HepG2 (cell line): ENCODE data around the gene ACBD5. TPM values are rescaled to one million over a fixed set of nuclear protein-coding genes. Genes with fewer than 3 reads are reported as not detected.

Experiments
- CREM ChIP-seq, 2 experiments: sonication (generic) in 1 of 2; formaldehyde crosslinking in 1 of 2; IDR thresholded peaks; 2 replicates each; pipeline versions ENCODE4 v1.4.0 to v1.6.1; 2016 to 2020; ENCODE audit warnings: antibody characterized with exemption in 1 of 2, mild to moderate bottlenecking in 1 of 2, missing genetic modification reagents in 1 of 2
- DPF2 ChIP-seq: sonication (generic); formaldehyde crosslinking; IDR thresholded peaks from 2 replicates; pipeline ENCODE4 v1.4.0; 2020; ENCODE audit warnings: mild to moderate bottlenecking, low read depth, missing genetic modification reagents, borderline replicate concordance
- EEA1 ChIP-seq: sonication (generic); formaldehyde crosslinking; IDR thresholded peaks from 2 replicates; pipeline ENCODE4 v1.5.1; 2020; ENCODE audit warnings: mild to moderate bottlenecking, missing genetic modification reagents, borderline replicate concordance
- ETV5 ChIP-seq: IDR thresholded peaks from 2 replicates; pipeline ENCODE4 v1.6.1; 2018; ENCODE audit warnings: missing biosample characterization, missing genetic modification reagents, inconsistent platforms, borderline replicate concordance
- GATAD2A ChIP-seq: IDR thresholded peaks from 2 replicates; pipeline ENCODE4 v1.6.1; 2016
- HCFC1 ChIP-seq: fragments of 150-350 bp; IDR thresholded peaks from 2 replicates; pipeline ENCODE4 v1.6.1; 2014; ENCODE audit warnings: low read depth, low read length
- HOXA7 ChIP-seq: sonication (generic); formaldehyde crosslinking; IDR thresholded peaks from 2 replicates; pipeline ENCODE4 v1.8.1; 2022; ENCODE audit warnings: mild to moderate bottlenecking, missing genetic modification reagents, moderate library complexity
- MBD4 ChIP-seq: IDR thresholded peaks from 2 replicates; pipeline ENCODE4 v1.6.1; 2012; ENCODE audit warnings: low read length, inconsistent platforms, borderline replicate concordance
- MXD4 ChIP-seq: IDR thresholded peaks from 2 replicates; pipeline ENCODE4 v1.6.1; 2016; ENCODE audit warnings: mild to moderate bottlenecking, missing biosample characterization, missing genetic modification reagents
- NAIF1 ChIP-seq: sonication (generic); formaldehyde crosslinking; IDR thresholded peaks from 2 replicates; pipeline ENCODE4 v1.5.0; 2020; ENCODE audit warnings: mild to moderate bottlenecking, missing genetic modification reagents, borderline replicate concordance
- POLR2A ChIP-seq, 2 experiments: IDR thresholded peaks; 2 replicates each; pipeline ENCODE4 v1.6.1; 2011; ENCODE audit warnings: low read depth in 2 of 2, low read length in 2 of 2, mild to moderate bottlenecking in 1 of 2, moderate library complexity in 1 of 2; ENCODE audit not compliant: insufficient read depth in 1 of 2
- RNF2 ChIP-seq: fragments of 450-650 bp; conservative IDR thresholded peaks from 2 replicates; pipeline ENCODE4 v1.6.1; 2016; ENCODE audit warnings: low read depth
- SMAD1 ChIP-seq: sonication (generic); formaldehyde crosslinking; IDR thresholded peaks from 2 replicates; pipeline ENCODE4 v1.4.0; 2020; ENCODE audit warnings: missing genetic modification reagents, low read depth, mild to moderate bottlenecking, borderline replicate concordance
- ZNF552 ChIP-seq: sonication (generic); formaldehyde crosslinking; IDR thresholded peaks from 2 replicates; pipeline ENCODE4 v1.9.0; 2022; ENCODE audit warnings: missing genetic modification reagents, mild to moderate bottlenecking, borderline replicate concordance
- ZNF572 ChIP-seq: sonication (generic); formaldehyde crosslinking; IDR thresholded peaks from 2 replicates; pipeline ENCODE4 v1.5.1; 2020; ENCODE audit warnings: mild to moderate bottlenecking, missing genetic modification reagents
- ZNF766 ChIP-seq: sonication (generic); formaldehyde crosslinking; IDR thresholded peaks from 2 replicates; pipeline ENCODE4 v1.5.0; 2020; ENCODE audit warnings: missing genetic modification reagents, borderline replicate concordance
- ZNF768 ChIP-seq: sonication (generic); formaldehyde crosslinking; IDR thresholded peaks from 2 replicates; pipeline ENCODE4 v1.4.0; 2020; ENCODE audit warnings: missing genetic modification reagents
- ZNF883 ChIP-seq: sonication (generic); formaldehyde crosslinking; IDR thresholded peaks from 2 replicates; pipeline ENCODE4 v1.5.1; 2020; ENCODE audit warnings: mild to moderate bottlenecking, missing genetic modification reagents; ENCODE audit errors: not compliant biosample characterization
- polyA plus RNA-seq, 8 experiments: library from polyadenylated mRNA; depleted of rRNA in 3 of 8; stranded (reverse) in 7 of 8; unstranded in 1 of 8; fragments of >200 nt; fragmentation: Illumina TruSeq in 4 of 8; extraction: Trizol in 4 of 8; gene quantifications; 2 replicates each; pipeline versions ENCODE4 v1.2.1 to v1.2.3, GENCODE V29; 2011 to 2016; ENCODE audit warnings: low read depth in 4 of 8, missing spikeins in 1 of 8, mixed read lengths in 1 of 8; ENCODE audit not compliant: insufficient read depth in 1 of 8
- total RNA-seq, 5 experiments: library from RNA; depleted of rRNA; stranded (reverse); fragments of >200 nt; fragmentation: Illumina TruSeq; extraction: Trizol; gene quantifications; 2 replicates each; pipeline ENCODE4 v1.2.3, GENCODE V29; 2016; ENCODE audit warnings: low read depth in 1 of 5
- TF ChIP-seq, protein P1 (sequence below): sonication (generic); formaldehyde crosslinking; IDR thresholded peaks from 2 replicates; pipeline ENCODE4 v1.5.0; 2020; ENCODE audit warnings: mild to moderate bottlenecking, missing genetic modification reagents, borderline replicate concordance
- TF ChIP-seq, protein P2 (sequence below): sonication (generic); formaldehyde crosslinking; IDR thresholded peaks from 2 replicates; pipeline ENCODE4 v1.8.1; 2023; ENCODE audit warnings: mild to moderate bottlenecking, missing genetic modification reagents
- TF ChIP-seq, protein P3 (sequence below): sonication (generic); formaldehyde crosslinking; IDR thresholded peaks from 2 replicates; pipeline ENCODE4 v1.9.0; 2022; ENCODE audit warnings: low read depth, missing genetic modification reagents

The ACBD5 gene
- total and polyA plus RNA-seq, 2 of the 13 experiments (the other 11 are each of a cell fraction or from before 2014, with no cell fraction given) = 10.3 to 14.8 TPM

- no peak for TF ChIP-seq NAIF1 (CRISPR knock-in tag)
- TF ChIP-seq DPF2 = no peak
- peak; percentile 37; the same call in 1 of the 2 replicates for TF ChIP-seq ETV5 (CRISPR knock-in tag)
- TF ChIP-seq EEA1 = no peak
- no peak for TF ChIP-seq GATAD2A (CRISPR knock-in tag)
- no peak for TF ChIP-seq RNF2
- TF ChIP-seq, protein P1, sequence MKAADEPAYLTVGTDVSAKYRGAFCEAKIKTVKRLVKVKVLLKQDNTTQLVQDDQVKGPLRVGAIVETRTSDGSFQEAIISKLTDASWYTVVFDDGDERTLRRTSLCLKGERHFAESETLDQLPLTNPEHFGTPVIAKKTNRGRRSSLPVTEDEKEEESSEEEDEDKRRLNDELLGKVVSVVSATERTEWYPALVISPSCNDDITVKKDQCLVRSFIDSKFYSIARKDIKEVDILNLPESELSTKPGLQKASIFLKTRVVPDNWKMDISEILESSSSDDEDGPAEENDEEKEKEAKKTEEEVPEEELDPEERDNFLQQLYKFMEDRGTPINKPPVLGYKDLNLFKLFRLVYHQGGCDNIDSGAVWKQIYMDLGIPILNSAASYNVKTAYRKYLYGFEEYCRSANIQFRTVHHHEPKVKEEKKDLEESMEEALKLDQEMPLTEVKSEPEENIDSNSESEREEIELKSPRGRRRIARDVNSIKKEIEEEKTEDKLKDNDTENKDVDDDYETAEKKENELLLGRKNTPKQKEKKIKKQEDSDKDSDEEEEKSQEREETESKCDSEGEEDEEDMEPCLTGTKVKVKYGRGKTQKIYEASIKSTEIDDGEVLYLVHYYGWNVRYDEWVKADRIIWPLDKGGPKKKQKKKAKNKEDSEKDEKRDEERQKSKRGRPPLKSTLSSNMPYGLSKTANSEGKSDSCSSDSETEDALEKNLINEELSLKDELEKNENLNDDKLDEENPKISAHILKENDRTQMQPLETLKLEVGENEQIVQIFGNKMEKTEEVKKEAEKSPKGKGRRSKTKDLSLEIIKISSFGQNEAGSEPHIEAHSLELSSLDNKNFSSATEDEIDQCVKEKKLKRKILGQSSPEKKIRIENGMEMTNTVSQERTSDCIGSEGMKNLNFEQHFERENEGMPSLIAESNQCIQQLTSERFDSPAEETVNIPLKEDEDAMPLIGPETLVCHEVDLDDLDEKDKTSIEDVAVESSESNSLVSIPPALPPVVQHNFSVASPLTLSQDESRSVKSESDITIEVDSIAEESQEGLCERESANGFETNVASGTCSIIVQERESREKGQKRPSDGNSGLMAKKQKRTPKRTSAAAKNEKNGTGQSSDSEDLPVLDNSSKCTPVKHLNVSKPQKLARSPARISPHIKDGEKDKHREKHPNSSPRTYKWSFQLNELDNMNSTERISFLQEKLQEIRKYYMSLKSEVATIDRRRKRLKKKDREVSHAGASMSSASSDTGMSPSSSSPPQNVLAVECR = peak; percentile 83
- TF ChIP-seq ZNF552 (CRISPR knock-in tag) = no peak
- TF ChIP-seq ZNF766 (CRISPR knock-in tag) = peak; percentile 18; the same call in 1 of the 2 replicates
- TF ChIP-seq ZNF883 (CRISPR knock-in tag) = peak; percentile 52
- TF ChIP-seq ZNF768 = peak; percentile 27; the same call in 1 of the 2 replicates
- TF ChIP-seq, protein P2, sequence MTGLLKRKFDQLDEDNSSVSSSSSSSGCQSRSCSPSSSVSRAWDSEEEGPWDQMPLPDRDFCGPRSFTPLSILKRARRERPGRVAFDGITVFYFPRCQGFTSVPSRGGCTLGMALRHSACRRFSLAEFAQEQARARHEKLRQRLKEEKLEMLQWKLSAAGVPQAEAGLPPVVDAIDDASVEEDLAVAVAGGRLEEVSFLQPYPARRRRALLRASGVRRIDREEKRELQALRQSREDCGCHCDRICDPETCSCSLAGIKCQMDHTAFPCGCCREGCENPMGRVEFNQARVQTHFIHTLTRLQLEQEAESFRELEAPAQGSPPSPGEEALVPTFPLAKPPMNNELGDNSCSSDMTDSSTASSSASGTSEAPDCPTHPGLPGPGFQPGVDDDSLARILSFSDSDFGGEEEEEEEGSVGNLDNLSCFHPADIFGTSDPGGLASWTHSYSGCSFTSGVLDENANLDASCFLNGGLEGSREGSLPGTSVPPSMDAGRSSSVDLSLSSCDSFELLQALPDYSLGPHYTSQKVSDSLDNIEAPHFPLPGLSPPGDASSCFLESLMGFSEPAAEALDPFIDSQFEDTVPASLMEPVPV (CRISPR knock-in tag) = peak; percentile 80; the same call in 1 of the 2 replicates
- TF ChIP-seq POLR2A (IDR thresholded peaks at IDR 0.05; ENCODE audit: insufficient read depth in 1 of 2, low read depth in 2 of 2, low read length in 2 of 2) = peak; percentile 52 to 75; a peak in 3 of 4 replicates
- TF ChIP-seq ZNF572 (CRISPR knock-in tag) = 0 out of 2 replicates have a peak, but pooled peaks have one; percentile 58
- TF ChIP-seq SMAD1 (CRISPR knock-in tag) = no peak
- TF ChIP-seq, protein P3, sequence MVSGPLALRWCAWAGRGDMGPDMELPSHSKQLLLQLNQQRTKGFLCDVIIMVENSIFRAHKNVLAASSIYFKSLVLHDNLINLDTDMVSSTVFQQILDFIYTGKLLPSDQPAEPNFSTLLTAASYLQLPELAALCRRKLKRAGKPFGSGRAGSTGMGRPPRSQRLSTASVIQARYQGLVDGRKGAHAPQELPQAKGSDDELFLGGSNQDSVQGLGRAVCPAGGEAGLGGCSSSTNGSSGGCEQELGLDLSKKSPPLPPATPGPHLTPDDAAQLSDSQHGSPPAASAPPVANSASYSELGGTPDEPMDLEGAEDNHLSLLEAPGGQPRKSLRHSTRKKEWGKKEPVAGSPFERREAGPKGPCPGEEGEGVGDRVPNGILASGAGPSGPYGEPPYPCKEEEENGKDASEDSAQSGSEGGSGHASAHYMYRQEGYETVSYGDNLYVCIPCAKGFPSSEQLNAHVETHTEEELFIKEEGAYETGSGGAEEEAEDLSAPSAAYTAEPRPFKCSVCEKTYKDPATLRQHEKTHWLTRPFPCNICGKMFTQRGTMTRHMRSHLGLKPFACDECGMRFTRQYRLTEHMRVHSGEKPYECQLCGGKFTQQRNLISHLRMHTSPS (CRISPR knock-in tag) = peak; percentile 51; the same call in 1 of the 2 replicates
- TF ChIP-seq CREM (IDR thresholded peaks at IDR 0.05) = 0 out of 2 replicates have a peak, but pooled peaks have one; percentile 21
- TF ChIP-seq CREM (CRISPR knock-in tag; IDR thresholded peaks at IDR 0.05) = no peak
- no peak for TF ChIP-seq HOXA7 (CRISPR knock-in tag)
- no peak for TF ChIP-seq HCFC1
- TF ChIP-seq MXD4 = peak; percentile 44
- no peak for TF ChIP-seq MBD4
Observed at GRCh38 chr10:27240212-27241009, at the start of gene ACBD5 (continued).
